Neural progenitor cell (in vitro differentiated cells): ENCODE data around the gene CARNS1.

Source experiments
- CTCF ChIP-seq: fragments of 200-600 bp; sonication (generic); IDR thresholded peaks from 2 replicates; pipeline ENCODE4 v1.5.1; 2017; ENCODE audit warnings: antibody characterized with exemption, mild to moderate bottlenecking
- EZH2 ChIP-seq: fragments of 200-600 bp; sonication (generic); IDR thresholded peaks from 2 replicates; pipeline ENCODE4 v1.6.1; 2017; ENCODE audit warnings: antibody characterized with exemption, mild to moderate bottlenecking, moderate library complexity
- EZH2phosphoT487 ChIP-seq: fragments of 200-600 bp; sonication (generic); IDR thresholded peaks from 2 replicates; pipeline ENCODE4 v1.6.1; 2017; ENCODE audit warnings: antibody characterized with exemption

GRCh38 chr11:67421430-67422031 is 6.1 kb downstream of the CARNS1 start:
- TF ChIP-seq CTCF (no peak), EZH2 (no peak), EZH2phosphoT487 (no peak)
